A549 treated with dexamethasone at 1 μM for 4 hours (cell line): Measurements from ENCODE around the gene CAPS2. TPM values are rescaled to one million over a fixed set of nuclear protein-coding genes. Genes with fewer than 3 reads are reported as not detected.

ENCODE experiments used
- total RNA-seq: library from RNA; stranded (reverse); fragments of 200-300 nt; extraction: Qiagen RNA extraction; gene quantifications from 5 replicates; pipeline ENCODE4 v1.2.3, GENCODE V29; 2022

CAPS2 gene
- total RNA-seq: 0.57 to 1.4 TPM (median 1.2 TPM) in 5 replicates

DNA sequence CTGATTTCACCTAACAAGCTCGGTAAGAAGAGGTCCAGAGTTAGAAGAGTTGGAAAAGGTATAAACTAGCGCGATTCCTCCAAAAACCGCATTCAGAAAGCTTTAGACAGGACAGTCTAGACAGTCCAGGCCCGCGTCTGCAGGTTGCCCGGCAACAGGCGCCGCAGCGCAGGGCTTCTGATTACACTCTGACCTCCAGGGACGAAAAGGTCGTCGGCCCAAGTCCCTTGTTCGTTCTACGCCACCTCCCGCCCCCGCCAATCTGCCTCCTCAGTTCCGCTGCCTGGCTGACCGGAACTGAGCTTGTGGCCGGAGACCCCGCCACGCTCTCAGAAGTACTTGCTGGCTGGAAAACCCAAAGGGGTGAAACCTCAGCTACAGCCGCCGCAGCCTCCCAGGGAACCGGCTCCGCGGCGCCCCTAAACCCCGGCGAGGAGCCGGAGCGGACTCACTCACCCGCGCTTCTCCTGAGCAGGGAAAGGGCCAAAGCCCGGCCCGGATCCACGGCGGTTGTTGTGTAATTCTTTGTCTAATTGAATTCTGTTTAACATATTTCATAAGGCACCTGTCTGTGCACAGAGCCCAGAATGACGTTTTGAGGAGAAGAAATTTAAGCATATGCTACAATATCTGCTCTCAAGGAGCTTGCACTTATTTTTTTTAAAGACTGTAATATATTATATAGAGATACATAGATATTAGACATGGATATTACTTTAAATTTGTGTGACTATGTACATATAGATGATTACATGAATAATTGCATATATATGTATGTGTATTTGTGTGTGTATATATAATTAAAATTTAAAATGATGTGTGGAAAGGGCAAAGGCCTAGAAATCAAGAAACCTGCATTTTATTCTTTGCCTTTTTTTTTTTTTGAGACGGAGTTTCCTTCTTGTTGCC lies at the start of gene CAPS2:
CAPS2 (minus strand) TSS at position 407 of the 909 bp plus-strand sequence. CDS start 3,826 bp downstream, outside the sequence.

GRCh38 chr12:75334384-75335030 lies 4.4 kb upstream of the CAPS2 start, which contains the start of gene GLIPR1L1:
TSS of gene GLIPR1L1 (plus strand) at chr12:75334670. CDS start at chr12:75334729, 59 bp downstream.

Other genes with a start within 250 kb of the CAPS2 start
- gene KCNC2, start 120.5 kb downstream of the CAPS2 start, total RNA-seq: not detected in 5 replicates
- not detected in 5 replicates for gene GLIPR1L1, start 4.3 kb upstream of the CAPS2 start, total RNA-seq
- gene GLIPR1L2, start 60.8 kb upstream of the CAPS2 start, total RNA-seq: 0.08 to 0.25 TPM (median 0.11 TPM) in 5 replicates
- 28.2 to 39.3 TPM (median 31.1 TPM) in 5 replicates for gene GLIPR1, start 150.4 kb upstream of the CAPS2 start, total RNA-seq
- 53.1 to 76.5 TPM (median 62.6 TPM) in 5 replicates for gene KRR1, start 181.3 kb upstream of the CAPS2 start, total RNA-seq